Midbrain (tissue), 1 donor: ENCODE data around the gene ARID1B.

Experiments
- DNase-seq: peaks from one replicate; lab custom pipeline; 2025; lab: John Stamatoyannopoulos, UW

The ARID1B gene

GRCh38 chr6:157245436-157245835, 468.3 kb downstream of the ARID1B start:
- no peak for DNase-seq

- DNase-seq, result no peak
Observed at GRCh38 chr6:157246048-157246630, 469.0 kb downstream of the ARID1B start.

DNA sequence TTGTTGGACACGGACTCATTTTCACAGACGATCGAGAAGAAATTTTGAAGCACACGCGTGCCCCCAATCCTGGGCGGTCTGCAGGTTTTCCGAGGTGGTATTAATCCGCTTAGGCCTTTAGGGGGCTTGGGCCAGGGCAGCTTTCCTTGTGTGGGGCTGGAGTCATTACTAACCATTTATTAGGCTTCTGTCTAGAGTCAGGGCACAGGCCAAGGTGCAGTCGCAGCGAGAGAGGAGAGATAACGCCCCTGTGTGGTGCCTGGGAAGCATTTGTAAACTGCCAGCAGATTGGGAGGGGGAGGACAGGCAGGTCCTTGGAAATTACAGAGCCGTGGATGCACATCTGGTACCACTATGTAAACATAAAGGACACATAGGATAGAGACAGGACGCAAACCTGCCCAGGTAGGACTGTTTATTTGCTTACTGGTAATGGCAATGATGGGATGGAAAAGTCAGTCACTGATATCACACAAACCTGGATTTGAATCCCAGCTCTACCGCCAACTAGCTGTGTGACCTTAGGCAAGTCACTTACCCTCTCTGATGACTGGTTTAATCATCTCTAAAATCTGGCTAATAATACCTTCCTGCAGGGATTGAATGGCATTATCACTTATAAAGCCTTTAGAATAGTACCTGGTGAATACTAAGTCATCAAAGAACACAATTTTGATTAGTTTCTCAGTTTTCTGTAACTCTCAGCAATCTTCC, 469.8 kb downstream of the ARID1B start:
- no peak for DNase-seq

DNA sequence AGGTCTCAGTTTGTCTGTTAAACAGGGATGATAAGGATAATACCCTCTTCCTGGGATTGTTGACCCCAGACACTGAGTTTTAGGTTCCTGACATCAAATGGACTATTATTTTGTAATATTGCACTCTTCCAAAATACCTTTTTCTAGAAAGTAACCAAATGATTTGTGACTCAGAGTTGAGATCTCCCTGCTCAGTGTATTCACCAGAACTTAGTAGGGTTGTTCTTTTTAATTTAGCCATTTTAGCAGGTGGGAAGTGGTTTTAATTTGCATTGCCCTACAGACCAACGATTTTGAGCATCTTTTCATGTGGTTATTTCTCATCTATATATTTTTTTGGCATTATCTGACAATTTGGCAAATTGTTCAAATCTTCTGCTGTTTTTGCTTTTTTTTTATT, 471.1 kb downstream of the ARID1B start:
- DNase-seq, result no peak

DNA sequence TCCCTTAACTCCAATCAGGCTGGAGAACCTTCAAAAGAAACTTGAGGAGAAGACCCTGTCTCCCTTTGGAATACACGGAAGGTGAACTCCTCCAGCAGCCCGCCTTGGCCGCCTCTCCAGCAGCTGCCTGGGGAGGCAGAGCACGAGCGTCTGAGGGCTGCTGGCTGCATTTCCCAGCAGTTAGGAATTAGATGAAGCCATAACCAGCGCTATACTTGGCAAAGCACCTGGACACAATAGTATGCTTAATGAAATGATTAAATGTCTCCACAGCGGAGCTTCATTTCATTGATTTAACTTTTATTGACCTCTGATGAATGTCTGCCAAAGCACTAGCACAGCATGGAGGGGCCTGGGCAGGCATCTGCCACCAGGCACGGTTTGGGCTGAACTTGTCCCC, 472.6 kb downstream of the ARID1B start:
- no peak for DNase-seq

GRCh38 chr6:157251586-157252247, 474.5 kb downstream of the ARID1B start:
- no peak for DNase-seq

GRCh38 chr6:157253017-157253416, 475.8 kb downstream of the ARID1B start:
- DNase-seq, result no peak

GRCh38 chr6:157253699-157254098, 476.5 kb downstream of the ARID1B start:
- DNase-seq, result no peak

DNA sequence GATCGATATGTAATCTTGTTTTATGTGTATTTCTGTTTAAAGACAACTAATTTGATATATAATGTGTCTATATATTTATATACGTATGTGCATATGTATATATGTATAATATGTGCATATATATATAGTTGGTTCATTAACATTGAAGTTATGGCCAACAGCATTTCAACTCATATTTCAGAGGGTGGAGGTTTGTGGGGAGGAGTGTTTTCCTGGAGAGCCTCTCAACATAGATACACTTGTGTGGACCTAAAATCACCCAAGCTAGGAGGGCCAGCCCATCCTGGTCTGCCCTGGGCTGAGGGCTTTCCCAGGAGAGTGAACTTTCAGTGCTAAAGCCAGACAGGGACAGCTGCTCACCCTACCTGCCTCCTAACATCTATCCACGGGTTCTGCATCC, 477.4 kb downstream of the ARID1B start:
- no peak for DNase-seq

DNA sequence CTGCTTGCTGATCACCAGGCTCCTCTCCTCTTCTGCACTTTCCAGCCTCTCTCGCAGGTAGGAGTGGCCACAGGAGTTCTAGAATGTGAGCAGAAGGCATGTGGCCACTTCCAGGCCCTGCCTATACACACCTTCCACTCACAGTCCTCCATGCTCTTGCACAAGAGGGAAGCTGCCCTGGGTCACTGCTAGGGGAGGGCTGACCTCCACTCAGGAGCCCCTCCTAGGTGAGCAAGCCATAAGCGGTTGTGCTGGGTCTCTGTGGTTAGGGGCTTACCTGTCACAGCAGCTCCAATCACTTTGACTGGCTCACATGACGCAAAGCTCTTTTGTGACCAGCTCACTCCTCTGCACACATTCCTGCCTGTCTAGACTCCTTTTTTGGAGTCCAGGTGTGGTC, 477.9 kb downstream of the ARID1B start:
- DNase-seq, result no peak

DNA sequence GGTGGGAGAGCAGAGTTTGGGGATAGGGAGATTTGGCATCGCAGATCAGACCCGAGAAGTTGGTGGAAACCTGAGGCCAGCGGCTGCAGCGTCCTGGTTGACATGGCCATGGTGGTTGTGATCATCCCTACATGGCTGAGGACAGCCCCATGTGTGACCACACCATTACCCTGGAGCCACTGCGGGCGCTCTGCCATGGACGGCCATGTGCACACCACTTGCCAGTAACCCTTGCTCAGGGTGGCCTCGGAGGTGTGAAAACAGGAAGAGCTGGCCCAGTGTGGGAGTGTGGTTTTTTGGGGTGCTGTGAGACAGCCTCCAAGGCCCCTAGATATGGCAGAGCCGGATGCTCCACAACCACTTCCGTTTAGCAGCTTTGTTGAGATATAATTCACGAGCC, 481.7 kb downstream of the ARID1B start:
- no peak for DNase-seq

DNA sequence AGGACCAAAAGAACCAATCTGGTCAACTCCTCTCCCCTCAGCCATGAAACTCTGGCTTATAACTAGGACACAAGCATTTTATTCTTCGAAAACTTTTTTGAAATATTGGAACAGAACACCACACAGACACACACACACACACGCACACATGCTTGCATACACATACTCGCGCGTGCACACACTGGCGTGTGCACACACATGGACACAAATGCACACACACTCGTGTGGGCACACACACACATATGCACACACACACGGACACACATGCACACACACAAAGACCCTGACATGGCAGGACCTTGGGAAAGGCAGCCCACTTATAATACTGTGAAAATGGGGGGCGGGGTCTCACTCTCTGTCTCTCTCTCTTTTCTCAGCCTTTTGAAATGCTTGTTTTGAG, 482.3 kb downstream of the ARID1B start:
- no peak for DNase-seq
